HG03196 (cell line): ENCODE measurements around the gene CCDC141.
A peak's percentile ranks its signal among the peaks of the same experiment; 100 is the strongest.
"Not testable (repeated sequence)": the region's sequence is repeated elsewhere in the genome, so short reads cannot be mapped to it uniquely, and the experiment has no call there.

ENCODE experiments used
- ATAC-seq: cut with Tn5 transposase; IDR thresholded peaks from one replicate; pipeline ENCODE4 v1.9.1; 2021; ENCODE audit not compliant: unreplicated experiment

The CCDC141 gene

GRCh38 chr2:179037807-179038206, 12.1 kb downstream of the CCDC141 start:
- no peak for ATAC-seq

- ATAC-seq, result no peak
Observed at GRCh38 chr2:179036353-179036905, 13.5 kb downstream of the CCDC141 start.

- peak; percentile 96 for ATAC-seq
Observed at GRCh38 chr2:179031731-179032408, 18.1 kb downstream of the CCDC141 start.

GRCh38 chr2:179024445-179024844, 25.5 kb downstream of the CCDC141 start:
- ATAC-seq, result no peak

GRCh38 chr2:179022685-179023084, 27.3 kb downstream of the CCDC141 start:
- ATAC-seq, result no peak

GRCh38 chr2:179021258-179021657, 28.7 kb downstream of the CCDC141 start:
- peak; percentile 62 for ATAC-seq

- ATAC-seq, result peak; percentile 49
Observed at GRCh38 chr2:179020156-179020750, 29.7 kb downstream of the CCDC141 start.

GRCh38 chr2:179019260-179019659, 30.7 kb downstream of the CCDC141 start:
- no peak for ATAC-seq

GRCh38 chr2:179017773-179018357, 32.1 kb downstream of the CCDC141 start:
- ATAC-seq, result no peak

GRCh38 chr2:179014189-179014588, 35.7 kb downstream of the CCDC141 start:
- ATAC-seq, result not testable (repeated sequence)

GRCh38 chr2:179005976-179006375, 44.0 kb downstream of the CCDC141 start:
- no peak for ATAC-seq

GRCh38 chr2:178999476-178999875, 50.5 kb downstream of the CCDC141 start:
- no peak for ATAC-seq

- no peak for ATAC-seq
Observed at GRCh38 chr2:178998539-178998938, 51.4 kb downstream of the CCDC141 start.

- no peak for ATAC-seq
Observed at GRCh38 chr2:178997477-178997876, 52.5 kb downstream of the CCDC141 start.

- ATAC-seq, result no peak
Observed at GRCh38 chr2:178997067-178997466, 52.9 kb downstream of the CCDC141 start.

- ATAC-seq, result no peak
Observed at GRCh38 chr2:178994264-178994663, 55.7 kb downstream of the CCDC141 start.

- no peak for ATAC-seq
Observed at GRCh38 chr2:178993788-178994187, 56.1 kb downstream of the CCDC141 start.

GRCh38 chr2:178992719-178993118, 57.2 kb downstream of the CCDC141 start:
- not testable (repeated sequence) for ATAC-seq

GRCh38 chr2:178990533-178991241, 59.2 kb downstream of the CCDC141 start:
- no peak for ATAC-seq

GRCh38 chr2:178989424-178989823, 60.5 kb downstream of the CCDC141 start:
- not testable (repeated sequence) for ATAC-seq

GRCh38 chr2:178982652-178983051, 67.3 kb downstream of the CCDC141 start:
- not testable (repeated sequence) for ATAC-seq
